CD4-positive, alpha-beta T cell treated with Interleukin-21 for 1 hour (primary cell): ENCODE data around the gene ARL16.

Experiments
- DNase-seq: peaks from one replicate; pipeline ENCODE4 v3.0.0-alpha.2; 2020

The ARL16 gene

GRCh38 chr17:81641825-81642489 is 41.6 kb downstream of the ARL16 start:
- no peak for DNase-seq

GRCh38 chr17:81640011-81640410 is 43.6 kb downstream of the ARL16 start:
- no peak for DNase-seq

- no peak for DNase-seq
These were observed 44.9 kb downstream of the ARL16 start for GRCh38 chr17:81638683-81639082.

- peak; percentile 86 for DNase-seq
These were observed 46.9 kb downstream of the ARL16 start, which contains the start of the genes NPLOC4 and TSPAN10 for GRCh38 chr17:81636505-81637288. NPLOC4 (minus strand) TSS chr17:81637112; CDS start chr17:81636930, 182 bp downstream. TSPAN10 (plus strand) TSS chr17:81637196; CDS start chr17:81642413, 5,217 bp downstream.

GRCh38 chr17:81635973-81636504 is 47.6 kb downstream of the ARL16 start:
- DNase-seq: no peak

- DNase-seq: no peak
These were observed 48.2 kb downstream of the ARL16 start for GRCh38 chr17:81635431-81635830.

- no peak for DNase-seq
These were observed 52.1 kb downstream of the ARL16 start for GRCh38 chr17:81631482-81631881.
